ENCODE measurements around the gene PHF19. TPM values are rescaled to one million over a fixed set of nuclear protein-coding genes. Genes with fewer than 3 reads are reported as not detected.

Gene PHF19
- total and polyA plus RNA-seq, 10 of the 15 experiments (the other 5 are each of a cell fraction or from before 2014, with no cell fraction given): 26.0 to 133 (median 87.7) TPM

DNA sequence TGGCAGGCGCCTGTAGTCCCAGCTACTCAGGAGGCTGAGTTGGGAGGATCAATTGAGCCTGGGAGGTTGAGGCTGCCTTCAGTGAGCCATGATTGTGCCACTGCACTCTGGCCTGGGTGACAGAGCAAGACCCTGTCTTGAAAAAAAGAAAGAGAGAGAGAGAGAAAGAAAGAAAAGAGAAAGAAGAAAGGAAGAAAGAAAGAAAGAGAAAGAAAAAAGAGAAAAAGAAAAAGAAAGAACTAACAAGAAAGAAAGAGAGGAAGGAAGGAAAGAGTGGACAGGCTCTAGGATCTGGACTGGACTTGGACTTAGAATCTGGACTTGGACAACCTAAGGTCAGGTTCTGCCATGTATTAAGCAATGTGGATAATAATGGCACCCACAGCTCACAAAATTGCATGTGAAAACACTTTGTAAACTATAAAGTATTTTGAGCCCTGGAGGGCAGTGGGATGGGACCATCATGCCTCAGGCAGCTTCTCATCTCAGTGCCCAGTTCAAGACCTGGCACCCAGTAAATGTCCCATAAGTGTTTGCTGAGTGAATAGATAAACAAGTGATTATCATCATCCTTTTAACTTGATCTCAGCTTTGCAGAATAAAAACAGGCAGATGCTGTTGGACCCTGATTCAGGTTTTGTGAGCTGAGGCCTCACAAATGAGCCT, 12.8 kb upstream of the PHF19 start:
- TF ChIP-seq YBX1 (IDR thresholded peaks at IDR 0.05) (no peak), TARDBP (IDR thresholded peaks at IDR 0.05; ENCODE audit: borderline replicate concordance) (no peak), CREM (IDR thresholded peaks at IDR 0.05; ENCODE audit: low read depth) (no peak), IRF4 (IDR thresholded peaks at IDR 0.05; ENCODE audit: low read depth, low read length) (no peak)
- Histone ChIP-seq H3K27ac (ENCODE audit: control insufficient read depth, insufficient read depth) (no peak overlapping the region), H3K36me3 (ENCODE audit: control insufficient read depth in 2 of 2, insufficient read depth in 2 of 2, low read length in 1 of 2) (no peaks in the 10 kb centered on the region), H3K79me2 (ENCODE audit: control insufficient read depth, insufficient read depth, low read length) (no peaks in the 10 kb centered on the region), H2AFZ (ENCODE audit: control insufficient read depth, low read depth, low read length) (no peak overlapping the region), H3K9ac (ENCODE audit: control insufficient read depth, insufficient read depth, low read length) (no peak overlapping the region), H3K27me3 (replicated peaks in 1 of 2; ENCODE audit: control insufficient read depth in 2 of 2, insufficient read depth in 2 of 2, low read length in 1 of 2) (no peaks in the 10 kb centered on the region), H3K9me3 (replicated peaks; ENCODE audit: control insufficient read depth, insufficient read depth, low read length) (no peaks in the 10 kb centered on the region), H3K4me3 (no peak overlapping the region), H3K4me1 (ENCODE audit: control insufficient read depth, insufficient read depth, low read length) (peaks cover 53% of the 10 kb centered on the region), H4K20me1 (ENCODE audit: control insufficient read depth, insufficient read depth) (no peaks in the 10 kb centered on the region), H3K4me2 (ENCODE audit: control insufficient read depth, insufficient read depth) (no peak overlapping the region)
- ChIA-PET RAD21 (ENCODE audit: unreplicated experiment) (interaction anchor here (0.7 to 8.7 kb wide), 4 partner anchors 34 to 279 kb away, joined by 4 to 104 read pairs (median 6); partner anchors contain the start of gene TRAF1), POLR2A (interaction anchor here (0.7 to 15.6 kb wide), 9 partner anchors 12 to 328 kb away, joined by 3 to 383 read pairs (median 4); partner anchors contain the start of genes PHF19 and TRAF1), CTCF (interaction anchor here (1.1 to 2.7 kb wide), 6 partner anchors 10 to 91 kb away, joined by 3 to 13 read pairs (median 6); no protein-coding TSS in a partner anchor), SMC1A (ENCODE audit: uncharacterized antibody, unreplicated experiment) (interaction anchor here (0.9 to 23.6 kb wide), 5 partner anchors 9 to 233 kb away, joined by 3 to 522 read pairs (median 3); partner anchors contain the start of gene TRAF1)
- WGBS (ENCODE audit: insufficient coverage, insufficient replicate concordance, low lambda C conversion rate, missing lambda C conversion rate): 89% methylated on average over 1 of the region's 1 CpG
- intact Hi-C loops (cut with micrococcal nuclease; ENCODE audit: unreplicated experiment): no loop called here
- in situ Hi-C loops (cut with MboI): no loop called here
- ATAC-seq (no peak), FAIRE-seq (no peak), DNase-seq (ENCODE audit: low read depth, low spot score) (no peak)
- no TSS peak for BruUV-seq (replicated peaks)

GRCh38 chr9:120888626-120889025, 11.6 kb upstream of the PHF19 start:
- intact Hi-C loops (cut with micrococcal nuclease; ENCODE audit: unreplicated experiment) (no loop called here), in situ Hi-C loops (cut with MboI) (no loop called here)
- no peaks in the 10 kb centered on the region for H3K9me3 ChIP-seq (replicated peaks; ENCODE audit: control insufficient read depth, insufficient read depth, low read length)
- SMC1A ChIA-PET (ENCODE audit: uncharacterized antibody, unreplicated experiment): interaction anchor here (1.0 to 23.6 kb wide), 2 partner anchors 20 to 39 kb away, joined by 3 to 522 read pairs; partner anchors contain the start of gene TRAF1
- no TSS peak for BruUV-seq (replicated peaks)
- no peak overlapping the region for H3K4me3 ChIP-seq
- H3K27me3 ChIP-seq (replicated peaks in 1 of 2; ENCODE audit: control insufficient read depth in 2 of 2, insufficient read depth in 2 of 2, low read length in 1 of 2): no peaks in the 10 kb centered on the region
- RAD21 ChIA-PET (ENCODE audit: unreplicated experiment): interaction anchor here (0.9 to 2.6 kb wide), 2 partner anchors 43 to 45 kb away, joined by 3 to 8 read pairs; no protein-coding TSS in a partner anchor
- no peaks in the 10 kb centered on the region for H4K20me1 ChIP-seq (ENCODE audit: control insufficient read depth, insufficient read depth)
- FAIRE-seq: no peak
- H3K79me2 ChIP-seq (ENCODE audit: control insufficient read depth, insufficient read depth, low read length): no peaks in the 10 kb centered on the region
- TF ChIP-seq NBN (IDR thresholded peaks at IDR 0.05) (no peak), SUZ12 (IDR thresholded peaks at IDR 0.05; ENCODE audit: unreplicated experiment) (no peak)
- TF ChIP-seq, protein P1, sequence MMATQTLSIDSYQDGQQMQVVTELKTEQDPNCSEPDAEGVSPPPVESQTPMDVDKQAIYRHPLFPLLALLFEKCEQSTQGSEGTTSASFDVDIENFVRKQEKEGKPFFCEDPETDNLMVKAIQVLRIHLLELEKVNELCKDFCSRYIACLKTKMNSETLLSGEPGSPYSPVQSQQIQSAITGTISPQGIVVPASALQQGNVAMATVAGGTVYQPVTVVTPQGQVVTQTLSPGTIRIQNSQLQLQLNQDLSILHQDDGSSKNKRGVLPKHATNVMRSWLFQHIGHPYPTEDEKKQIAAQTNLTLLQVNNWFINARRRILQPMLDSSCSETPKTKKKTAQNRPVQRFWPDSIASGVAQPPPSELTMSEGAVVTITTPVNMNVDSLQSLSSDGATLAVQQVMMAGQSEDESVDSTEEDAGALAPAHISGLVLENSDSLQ (IDR thresholded peaks at IDR 0.05): no peak
- no peak for DNase-seq (ENCODE audit: low read depth, low spot score)
- H3K27ac ChIP-seq (ENCODE audit: control insufficient read depth, insufficient read depth): no peak overlapping the region
- no peak for ATAC-seq
- peaks cover 47% of the 10 kb centered on the region for H3K4me1 ChIP-seq (ENCODE audit: control insufficient read depth, insufficient read depth, low read length)
- POLR2A ChIA-PET: interaction anchor here (0.5 to 15.6 kb wide), 5 partner anchors 11 to 65 kb away, joined by 3 to 383 read pairs (median 11); partner anchors contain the start of genes PHF19 and TRAF1
- CTCF ChIA-PET: interaction anchor here (2.2 to 2.7 kb wide), 2 partner anchors 12 to 48 kb away, joined by 8 read pairs; no protein-coding TSS in a partner anchor
- no peak overlapping the region for H3K9ac ChIP-seq (ENCODE audit: control insufficient read depth, insufficient read depth, low read length)
- H2AFZ ChIP-seq (ENCODE audit: control insufficient read depth, low read depth, low read length): no peak overlapping the region
- no peaks in the 10 kb centered on the region for H3K36me3 ChIP-seq (ENCODE audit: control insufficient read depth in 2 of 2, insufficient read depth in 2 of 2, low read length in 1 of 2)
- no peak overlapping the region for H3K4me2 ChIP-seq (ENCODE audit: control insufficient read depth, insufficient read depth)

Data from GM12878 (cell line).